Esophagus muscularis mucosa (tissue), 4 donors: ENCODE results near the gene DNAH1.

ENCODE experiments used
- CTCF ChIP-seq, 3 experiments: fragments of 200-600 bp in 2 of 3; fragments of 450-650 bp in 1 of 3; sonication (generic) in 2 of 3; IDR thresholded peaks; one replicate each; pipeline ENCODE4 v1.5.1; 2017 to 2019; ENCODE audit warnings: antibody characterized with exemption in 3 of 3, mild to moderate bottlenecking in 2 of 3, moderate library complexity in 1 of 3
- EP300 ChIP-seq: sonication (generic); formaldehyde crosslinking; IDR thresholded peaks from one replicate; pipeline ENCODE4 v1.6.1; 2017; ENCODE audit warnings: antibody characterized with exemption
- POLR2A ChIP-seq: fragments of 450-650 bp; IDR thresholded peaks from one replicate; pipeline ENCODE4 v1.6.1; 2017; ENCODE audit warnings: antibody characterized with exemption, moderate library complexity, mild to moderate bottlenecking, low read depth
- POLR2AphosphoS5 ChIP-seq, 2 donors: sonication (generic); formaldehyde crosslinking; IDR thresholded peaks; one replicate each; pipeline ENCODE4 v1.6.1; 2017; ENCODE audit warnings: antibody characterized with exemption in 2 of 2

GRCh38 chr3:52321481-52321880 is 5.4 kb downstream of the DNAH1 start:
- TF ChIP-seq POLR2AphosphoS5 (IDR thresholded peaks at IDR 0.05) (no peak), CTCF (IDR thresholded peaks at IDR 0.05) (no peak), POLR2A (no peak), EP300 (no peak)
